Measurements from ENCODE around the gene C1orf226. TPM values are rescaled to one million over a fixed set of nuclear protein-coding genes. Genes with fewer than 3 reads are reported as not detected.

C1orf226 gene
- total and polyA plus RNA-seq, 5 donors = 1.0 to 5.7 (median 4.4) TPM

DNA sequence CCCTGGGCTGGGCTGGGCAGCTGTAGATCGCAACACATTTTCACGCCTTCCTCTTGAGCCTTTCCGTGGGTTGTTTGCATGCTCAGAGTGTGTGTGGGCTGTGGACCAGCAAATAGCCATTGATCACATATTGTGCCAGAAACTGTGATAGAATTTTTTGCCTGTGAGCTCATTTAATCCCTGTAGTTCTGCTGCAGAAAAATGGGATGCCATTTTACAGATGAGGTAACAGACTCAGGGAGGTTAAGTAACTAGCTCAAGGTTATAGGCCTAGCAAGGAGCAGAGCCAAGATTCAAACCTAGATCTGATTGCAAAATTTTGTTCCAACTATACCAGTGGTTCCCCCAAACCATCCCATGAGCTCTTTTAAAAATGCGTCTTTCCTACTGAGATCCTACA is 15.4 kb upstream of the C1orf226 start:
- H3K4me1 ChIP-seq (ENCODE audit: control insufficient read depth, insufficient read depth, low read length) = no peaks in the 10 kb centered on the region
- no peak for ATAC-seq
- no peak for DNase-seq
- no peak overlapping the region for H3K27ac ChIP-seq (ENCODE audit: low read length)
- 71% methylated on average over 4 of the region's 4 CpGs for WGBS
- intact Hi-C loops (cut with DNase I) = no loop called here
- H3K9me3 ChIP-seq (ENCODE audit: control insufficient read depth, low read length) = no peaks in the 10 kb centered on the region
- no peak overlapping the region for H3K4me3 ChIP-seq (ENCODE audit: low read length)
- H3K27me3 ChIP-seq (ENCODE audit: control insufficient read depth, insufficient read depth) = no peaks in the 10 kb centered on the region

DNA sequence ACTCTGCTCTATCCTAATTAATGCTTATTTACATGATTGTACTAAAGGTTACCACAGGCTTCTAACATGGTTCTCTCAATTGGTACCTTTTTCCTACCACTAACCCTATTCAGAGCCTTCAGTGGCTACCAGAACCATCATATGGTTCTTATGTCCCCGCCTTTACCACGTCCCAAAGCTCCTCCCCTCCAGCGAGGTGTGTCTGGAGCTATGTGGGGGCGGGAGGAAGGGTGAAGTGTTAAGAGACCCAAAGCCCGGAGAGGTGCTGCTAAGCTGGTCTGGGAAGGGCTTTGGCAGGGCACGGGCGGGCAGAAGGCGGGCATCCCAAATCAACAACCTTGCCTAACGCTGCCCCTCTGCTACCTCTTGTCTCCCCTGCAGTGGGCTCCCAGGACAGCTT is 14.9 kb upstream of the C1orf226 start:
- no peaks in the 10 kb centered on the region for H3K27me3 ChIP-seq (ENCODE audit: control insufficient read depth, insufficient read depth)
- no peak for DNase-seq
- intact Hi-C loops (cut with DNase I) = no loop called here
- H3K4me3 ChIP-seq (ENCODE audit: low read length) = no peak overlapping the region
- 81% methylated on average over 9 of the region's 9 CpGs for WGBS
- H3K9me3 ChIP-seq (ENCODE audit: control insufficient read depth, low read length) = no peaks in the 10 kb centered on the region
- H3K4me1 ChIP-seq (ENCODE audit: control insufficient read depth, insufficient read depth, low read length) = no peaks in the 10 kb centered on the region
- H3K27ac ChIP-seq (ENCODE audit: low read length) = no peak overlapping the region
- no peak for ATAC-seq

DNA sequence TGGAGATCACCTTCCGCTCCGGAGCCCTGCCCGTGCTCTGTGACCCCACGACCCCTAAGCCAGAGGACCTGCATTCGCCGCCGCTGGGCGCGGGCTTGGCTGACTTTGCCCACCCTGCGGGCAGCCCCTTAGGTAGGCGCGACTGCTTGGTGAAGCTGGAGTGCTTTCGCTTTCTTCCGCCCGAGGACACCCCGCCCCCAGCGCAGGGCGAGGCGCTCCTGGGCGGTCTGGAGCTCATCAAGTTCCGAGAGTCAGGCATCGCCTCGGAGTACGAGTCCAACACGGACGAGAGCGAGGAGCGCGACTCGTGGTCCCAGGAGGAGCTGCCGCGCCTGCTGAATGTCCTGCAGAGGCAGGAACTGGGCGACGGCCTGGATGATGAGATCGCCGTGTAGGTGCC is 14.5 kb upstream of the C1orf226 start:
- ATAC-seq = peak; percentile 24 to 48
- H3K4me3 ChIP-seq (ENCODE audit: low read length) = no peak overlapping the region
- WGBS = 73% methylated on average over 36 of the region's 36 CpGs

GRCh38 chr1:162367772-162368171 is 13.8 kb upstream of the C1orf226 start:
- DNase-seq (no peak), ATAC-seq (no peak)
- H3K27ac ChIP-seq (ENCODE audit: low read length) = no peak overlapping the region
- no peaks in the 10 kb centered on the region for H3K27me3 ChIP-seq (ENCODE audit: control insufficient read depth, insufficient read depth)
- no peak overlapping the region for H3K4me3 ChIP-seq (ENCODE audit: low read length)
- 88% methylated on average over 10 of the region's 10 CpGs for WGBS
- H3K4me1 ChIP-seq (ENCODE audit: control insufficient read depth, insufficient read depth, low read length) = no peaks in the 10 kb centered on the region
- H3K9me3 ChIP-seq (ENCODE audit: control insufficient read depth, low read length) = no peaks in the 10 kb centered on the region
- intact Hi-C loops (cut with DNase I) = no loop called here

More for the DNA sequence above, 14.5 kb upstream of the C1orf226 start:
- no peaks in the 10 kb centered on the region for H3K9me3 ChIP-seq (ENCODE audit: control insufficient read depth, low read length)
- no peaks in the 10 kb centered on the region for H3K27me3 ChIP-seq (ENCODE audit: control insufficient read depth, insufficient read depth)
- no peak overlapping the region for H3K27ac ChIP-seq (ENCODE audit: low read length)
- no peaks in the 10 kb centered on the region for H3K4me1 ChIP-seq (ENCODE audit: control insufficient read depth, insufficient read depth, low read length)
- intact Hi-C loops (cut with DNase I) = no loop called here
- DNase-seq = peak in 2 of 3 donors; percentile 56 to 58

DNA sequence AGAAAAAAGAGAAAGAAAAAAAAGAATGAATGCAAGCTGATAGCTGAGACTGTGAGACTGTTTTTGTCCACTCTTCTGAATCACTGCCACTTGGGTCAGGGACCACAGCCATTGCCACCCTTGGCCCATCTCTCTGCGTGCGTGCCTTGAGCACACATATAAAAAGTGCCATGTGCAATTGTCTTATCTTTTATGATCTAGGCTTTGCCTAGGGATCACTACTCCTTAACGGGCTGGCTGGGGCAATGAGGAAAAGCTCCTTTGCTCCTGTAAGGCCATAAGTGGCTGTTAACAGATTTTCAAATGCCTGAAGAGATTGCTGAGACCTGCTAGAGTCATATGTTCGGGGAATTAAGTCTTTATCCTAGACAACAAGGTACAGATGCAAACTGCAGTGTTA is 13.1 kb upstream of the C1orf226 start:
- ATAC-seq = no peak
- H3K4me3 ChIP-seq (ENCODE audit: low read length) = no peak overlapping the region
- no peaks in the 10 kb centered on the region for H3K4me1 ChIP-seq (ENCODE audit: control insufficient read depth, insufficient read depth, low read length)
- H3K9me3 ChIP-seq (ENCODE audit: control insufficient read depth, low read length) = no peaks in the 10 kb centered on the region
- DNase-seq = no peak
- 81% methylated on average over 4 of the region's 4 CpGs for WGBS
- intact Hi-C loops (cut with DNase I) = no loop called here
- H3K27ac ChIP-seq (ENCODE audit: low read length) = no peak overlapping the region
- no peaks in the 10 kb centered on the region for H3K27me3 ChIP-seq (ENCODE audit: control insufficient read depth, insufficient read depth)

- H3K9me3 ChIP-seq (ENCODE audit: control insufficient read depth, low read length) = no peaks in the 10 kb centered on the region
- no peak overlapping the region for H3K4me3 ChIP-seq (ENCODE audit: low read length)
- H3K4me1 ChIP-seq (ENCODE audit: control insufficient read depth, insufficient read depth, low read length) = no peaks in the 10 kb centered on the region
- peak in 1 of 2 donors; percentile 34 for ATAC-seq
- intact Hi-C loops (cut with DNase I) = no loop called here
- H3K27ac ChIP-seq (ENCODE audit: low read length) = no peak overlapping the region
- WGBS = 75% methylated on average over 7 of the region's 7 CpGs
- no peak for DNase-seq
- H3K27me3 ChIP-seq (ENCODE audit: control insufficient read depth, insufficient read depth) = no peaks in the 10 kb centered on the region
Observed at GRCh38 chr1:162369571-162369970, 12.0 kb upstream of the C1orf226 start.

- H3K9me3 ChIP-seq (ENCODE audit: control insufficient read depth, low read length) = no peaks in the 10 kb centered on the region
- no peak overlapping the region for H3K4me3 ChIP-seq (ENCODE audit: low read length)
- no peak for ATAC-seq
- no peak for DNase-seq
- intact Hi-C loops (cut with DNase I) = no loop called here
- H3K27me3 ChIP-seq (ENCODE audit: control insufficient read depth, insufficient read depth) = no peaks in the 10 kb centered on the region
- 91% methylated on average over 1 of the region's 1 CpG for WGBS
- no peaks in the 10 kb centered on the region for H3K4me1 ChIP-seq (ENCODE audit: control insufficient read depth, insufficient read depth, low read length)
- no peak overlapping the region for H3K27ac ChIP-seq (ENCODE audit: low read length)
Observed at GRCh38 chr1:162370161-162370560, 11.4 kb upstream of the C1orf226 start.

- Histone ChIP-seq H3K4me3 (ENCODE audit: low read length) (no peak overlapping the region), H3K27me3 (ENCODE audit: control insufficient read depth, insufficient read depth) (no peaks in the 10 kb centered on the region), H3K27ac (ENCODE audit: low read length) (no peak overlapping the region), H3K4me1 (ENCODE audit: control insufficient read depth, insufficient read depth, low read length) (no peaks in the 10 kb centered on the region), H3K9me3 (ENCODE audit: control insufficient read depth, low read length) (no peaks in the 10 kb centered on the region)
- intact Hi-C loops (cut with DNase I) = no loop called here
- no peak for ATAC-seq
- 96% methylated on average over 3 of the region's 3 CpGs for WGBS
- no peak for DNase-seq
Observed at GRCh38 chr1:162370721-162371120, 10.8 kb upstream of the C1orf226 start.

- intact Hi-C loops (cut with DNase I) = no loop called here
- 90% methylated on average over 6 of the region's 6 CpGs for WGBS
Observed at GRCh38 chr1:162371611-162372010, 9.9 kb upstream of the C1orf226 start.

DNA sequence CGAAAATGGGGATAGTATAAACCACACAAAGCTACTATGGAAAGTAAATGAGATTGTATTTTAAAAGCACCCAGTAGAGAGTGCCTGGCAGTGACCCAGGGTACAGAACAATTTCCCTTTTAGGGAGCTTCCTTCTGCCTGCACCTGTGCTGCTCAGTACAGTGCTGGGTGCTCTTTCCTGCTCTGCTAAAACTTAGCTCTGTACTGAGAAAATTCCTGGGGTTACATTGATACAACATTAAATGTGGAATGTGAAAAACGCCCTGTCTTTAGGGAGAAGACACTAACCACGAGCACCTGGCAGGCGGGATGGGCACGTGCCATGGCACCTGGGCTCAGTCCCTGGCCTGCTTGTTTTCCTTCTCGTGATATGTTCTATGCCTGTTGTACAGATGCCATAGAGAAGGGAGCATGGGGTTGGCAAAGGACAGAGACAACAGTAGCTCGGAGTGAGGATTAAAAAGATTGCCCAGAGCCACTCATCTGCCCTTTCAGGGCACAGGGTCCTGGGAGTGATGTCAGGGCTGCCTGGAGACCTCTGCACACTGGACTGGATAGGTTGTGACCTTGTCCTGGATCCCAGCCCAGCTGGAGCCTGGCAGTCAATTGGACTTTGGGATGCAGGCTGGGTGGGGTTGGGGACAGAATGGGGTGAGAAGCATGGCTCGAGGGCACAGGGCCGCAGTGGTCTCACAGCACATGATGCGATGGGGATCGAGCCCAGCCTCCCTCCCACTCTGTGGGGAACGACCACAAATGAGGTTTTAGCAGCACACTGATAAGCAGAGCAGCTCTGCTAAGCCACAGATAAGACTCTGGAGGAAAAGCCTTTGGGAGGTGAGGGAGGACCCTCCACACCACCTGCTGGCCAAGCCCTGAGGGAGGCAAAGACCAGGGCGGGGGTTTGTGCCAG is 9.1 kb upstream of the C1orf226 start:
- intact Hi-C loops (cut with DNase I) = no loop called here
- Histone ChIP-seq H3K9me3 (ENCODE audit: control insufficient read depth, low read length) (no peaks in the 10 kb centered on the region), H3K4me1 (ENCODE audit: control insufficient read depth, insufficient read depth, low read length) (no peaks in the 10 kb centered on the region), H3K27ac (ENCODE audit: low read length) (no peak overlapping the region), H3K4me3 (ENCODE audit: low read length) (no peak overlapping the region), H3K27me3 (ENCODE audit: control insufficient read depth, insufficient read depth) (no peaks in the 10 kb centered on the region)
- no peak for DNase-seq
- 55% methylated on average over 13 of the region's 13 CpGs for whole genome bisulfite sequencing
- ATAC-seq = peak in 1 of 2 donors; percentile 10

More at GRCh38 chr1:162371611-162372010, 9.9 kb upstream of the C1orf226 start:
- Histone ChIP-seq H3K4me1 (ENCODE audit: control insufficient read depth, insufficient read depth, low read length) (no peaks in the 10 kb centered on the region), H3K27me3 (ENCODE audit: control insufficient read depth, insufficient read depth) (no peaks in the 10 kb centered on the region), H3K27ac (ENCODE audit: low read length) (no peak overlapping the region), H3K9me3 (ENCODE audit: control insufficient read depth, low read length) (no peaks in the 10 kb centered on the region), H3K4me3 (ENCODE audit: low read length) (no peak overlapping the region)
- ATAC-seq (no peak), DNase-seq (no peak)

DNA sequence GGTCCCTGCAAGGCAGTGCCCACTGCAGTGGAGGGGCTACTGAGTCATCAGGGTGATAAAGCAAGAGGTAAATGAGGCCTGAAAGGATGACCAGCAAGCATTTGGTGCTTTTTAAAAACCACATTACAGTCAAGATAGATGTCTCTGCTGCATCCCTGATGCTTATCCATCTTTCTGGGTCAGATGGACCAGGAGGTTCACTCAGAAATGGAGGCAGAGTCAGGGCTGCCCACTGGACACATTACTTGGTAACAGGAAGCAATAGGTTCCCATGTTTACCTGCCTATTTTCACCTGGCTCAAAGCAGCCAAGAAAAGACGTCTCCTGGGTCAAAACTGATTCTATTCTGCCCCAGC is 8.5 kb upstream of the C1orf226 start:
- Histone ChIP-seq H3K27me3 (ENCODE audit: control insufficient read depth, insufficient read depth) (no peaks in the 10 kb centered on the region), H3K4me3 (ENCODE audit: low read length) (no peak overlapping the region), H3K27ac (ENCODE audit: low read length) (no peak overlapping the region), H3K4me1 (ENCODE audit: control insufficient read depth, insufficient read depth, low read length) (no peaks in the 10 kb centered on the region), H3K9me3 (ENCODE audit: control insufficient read depth, low read length) (no peaks in the 10 kb centered on the region)
- DNase-seq (no peak), ATAC-seq (no peak)
- intact Hi-C loops (cut with DNase I) = no loop called here
- 75% methylated on average over 1 of the region's 1 CpG for WGBS

All from right cardiac atrium (tissue), 5 donors.